Measurements from ENCODE around the gene DCAF8L2.
"Not testable (repeated sequence)": the region's sequence is repeated elsewhere in the genome, so short reads cannot be mapped to it uniquely, and the experiment has no call there.

Gene DCAF8L2

DNA sequence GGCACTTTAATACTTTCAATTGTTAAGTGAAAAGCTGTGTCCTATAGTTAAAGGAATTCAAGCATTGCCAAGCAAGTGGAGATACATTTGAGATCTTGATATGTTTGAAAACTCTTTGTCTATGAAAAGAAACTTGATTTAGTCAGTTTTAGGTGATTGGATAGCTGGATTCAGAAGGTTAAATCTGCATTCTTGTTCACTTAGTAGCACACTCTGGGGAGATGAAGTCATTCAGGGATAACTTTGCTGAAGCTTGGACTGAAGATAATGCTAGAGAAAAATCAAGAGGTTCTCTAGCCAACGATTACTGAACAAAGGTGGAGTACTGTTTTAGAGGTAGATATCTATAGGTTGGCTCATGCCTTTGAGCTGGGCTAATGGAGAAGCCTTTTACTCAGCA is 90.6 kb downstream of the DCAF8L2 start:
- no peak for DNase-seq

DNA sequence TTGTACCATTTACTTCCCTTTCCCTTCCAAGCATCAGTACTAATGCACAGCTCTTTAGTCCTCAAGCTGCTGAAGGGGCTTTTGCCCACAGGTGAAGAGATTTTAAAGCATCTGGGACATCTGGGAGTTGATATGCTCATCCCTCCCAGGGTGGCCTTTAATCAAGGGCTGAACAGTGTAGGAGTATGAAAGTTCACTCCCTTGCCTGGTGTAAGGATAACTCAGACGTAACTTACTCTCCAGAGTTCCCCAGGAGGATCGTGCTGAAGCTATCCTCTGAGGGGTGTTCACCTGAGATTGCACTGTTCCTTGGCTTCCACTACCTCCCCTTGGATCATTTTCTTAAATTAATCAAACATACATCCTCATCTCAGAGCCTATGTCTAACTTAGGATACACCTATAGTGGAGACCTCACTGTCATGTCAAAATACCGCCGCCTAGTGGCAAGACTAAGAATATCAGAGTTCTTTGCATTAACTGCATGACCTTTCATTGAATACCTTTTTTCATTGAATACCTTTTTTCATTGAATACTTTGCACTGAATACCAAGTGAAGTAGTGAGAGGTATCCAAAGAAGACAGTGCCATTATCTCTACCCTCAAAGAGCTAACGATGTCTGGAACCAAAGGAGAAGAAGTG is 93.5 kb downstream of the DCAF8L2 start:
- not testable (repeated sequence) for DNase-seq

DNA sequence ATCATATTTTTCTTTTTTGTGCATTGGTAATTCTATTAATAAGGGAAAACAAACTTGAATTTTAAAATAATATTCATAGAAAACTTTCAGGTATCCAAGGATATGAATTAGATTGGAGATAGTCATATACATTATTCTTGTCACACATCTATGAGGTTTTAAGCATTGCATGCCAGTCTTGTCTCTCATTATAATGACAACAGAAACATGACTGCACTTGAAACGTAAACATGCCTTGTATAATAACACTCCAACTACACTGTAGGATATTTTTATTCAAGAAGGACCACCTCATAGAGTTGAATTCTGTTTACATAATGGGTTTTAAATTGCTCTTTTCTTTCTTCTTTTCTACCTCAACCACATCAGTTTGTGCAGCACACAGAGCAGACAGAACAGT is 104.5 kb downstream of the DCAF8L2 start:
- DNase-seq = no peak

DNA sequence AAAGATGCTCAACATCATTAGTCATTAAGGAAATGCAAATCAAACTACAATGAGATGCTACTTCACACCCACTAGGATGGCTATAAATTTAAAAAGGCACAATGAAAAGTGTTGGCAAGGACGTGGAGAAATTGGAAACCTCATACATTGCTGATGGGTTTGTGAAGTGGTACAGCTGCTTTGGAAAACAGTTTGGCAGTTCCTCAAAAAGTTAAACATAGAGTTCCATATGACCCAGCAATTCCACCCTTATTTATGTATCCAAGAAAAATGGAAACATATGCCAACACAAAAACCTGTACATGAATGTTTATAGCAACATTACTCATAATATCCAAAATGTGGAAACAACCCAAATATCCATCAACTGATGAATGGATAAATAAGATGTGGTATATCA is 116.4 kb downstream of the DCAF8L2 start:
- DNase-seq = no peak

DNA sequence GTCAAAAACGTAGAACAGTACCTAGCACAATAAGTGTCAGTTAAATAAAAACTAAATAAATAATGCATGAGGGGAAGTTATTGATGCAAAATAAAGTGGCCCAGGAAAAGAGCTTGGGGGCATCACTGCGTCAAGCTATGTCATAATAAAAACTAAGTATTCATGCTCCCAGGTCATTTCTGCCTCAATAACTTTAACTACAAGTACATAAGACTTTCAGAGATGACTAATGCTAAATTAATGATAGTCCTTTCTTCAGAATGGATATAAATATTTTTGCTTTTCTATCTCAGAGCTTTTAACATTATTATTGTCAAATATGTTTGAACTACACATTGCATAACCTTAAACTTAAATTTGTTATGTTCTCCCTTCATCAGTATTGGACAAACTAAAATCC is 125.5 kb downstream of the DCAF8L2 start:
- no peak for DNase-seq

DNA sequence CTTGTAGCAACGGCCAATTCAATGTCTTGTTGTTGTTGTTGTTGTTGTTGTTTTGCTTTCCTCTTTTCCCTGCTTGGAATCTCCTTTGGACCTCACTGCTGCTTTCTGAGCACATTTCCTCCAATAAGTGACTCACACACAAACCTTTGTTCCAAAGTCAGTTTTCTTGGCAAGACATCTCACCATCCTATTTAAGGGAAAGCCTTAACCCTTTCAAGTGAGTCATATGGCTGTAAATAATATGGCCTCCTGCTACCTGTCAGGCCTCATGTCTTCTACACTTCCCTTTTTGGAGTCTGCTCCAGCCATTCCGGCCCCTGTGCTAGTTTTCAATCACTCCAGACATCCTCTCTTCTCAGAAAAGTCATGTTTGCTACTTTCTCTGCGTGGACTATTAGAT is 138.1 kb downstream of the DCAF8L2 start:
- DNase-seq = no peak

DNA sequence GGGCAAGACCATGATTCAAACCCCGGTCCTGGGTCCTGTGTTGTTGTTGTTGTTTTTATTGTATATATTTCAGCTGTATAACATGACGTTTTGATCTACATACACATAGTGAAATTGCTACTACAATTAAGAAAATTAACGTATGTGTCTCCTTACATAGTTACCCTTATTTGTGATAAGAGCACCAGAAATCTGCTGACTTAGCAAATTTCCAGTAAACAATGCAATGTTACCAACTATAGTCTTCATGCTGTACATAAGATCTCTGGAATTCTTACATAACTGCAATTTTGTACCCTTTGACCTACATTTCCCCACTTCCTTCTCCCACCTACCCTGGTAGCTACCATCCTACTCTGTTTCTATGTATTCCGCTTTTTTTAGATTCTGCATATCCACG is 141.8 kb downstream of the DCAF8L2 start:
- DNase-seq = no peak

DNA sequence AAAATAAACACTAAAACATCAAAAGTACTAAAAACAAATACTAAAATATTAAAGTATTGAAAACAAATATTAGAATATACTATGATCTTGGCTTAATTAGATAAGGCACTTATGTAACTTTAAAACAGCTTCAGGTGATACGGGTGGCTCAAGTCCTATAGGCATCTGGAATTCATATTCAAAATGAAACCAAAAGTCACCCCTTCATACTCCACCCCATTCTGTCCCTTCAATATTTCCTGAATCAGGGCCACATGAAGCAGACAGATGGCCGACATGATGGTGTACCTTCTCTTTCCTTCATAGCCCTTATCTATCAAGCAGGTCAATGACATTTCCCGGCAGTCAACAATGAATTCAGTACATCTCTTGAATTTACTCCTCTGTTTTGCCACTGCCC is 145.8 kb downstream of the DCAF8L2 start:
- DNase-seq = no peak

DNA sequence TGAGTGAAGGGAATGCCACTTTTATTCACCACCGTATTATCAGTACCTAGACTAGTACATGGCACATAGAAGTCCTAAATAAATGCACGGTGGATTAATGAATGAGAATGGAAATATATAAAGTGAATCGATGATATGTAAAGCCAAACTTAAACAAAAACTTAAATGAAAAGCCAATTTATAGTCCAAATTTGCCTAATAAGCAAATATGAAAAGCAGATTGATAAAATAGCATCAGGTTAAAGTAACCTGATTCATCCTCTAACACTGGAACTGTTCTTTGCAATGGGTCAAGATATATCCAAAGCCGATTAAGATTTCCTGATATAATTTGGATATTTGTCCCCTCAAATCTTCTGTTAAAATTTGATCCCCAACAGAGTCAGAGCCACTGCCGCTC is 150.8 kb downstream of the DCAF8L2 start:
- no peak for DNase-seq

DNA sequence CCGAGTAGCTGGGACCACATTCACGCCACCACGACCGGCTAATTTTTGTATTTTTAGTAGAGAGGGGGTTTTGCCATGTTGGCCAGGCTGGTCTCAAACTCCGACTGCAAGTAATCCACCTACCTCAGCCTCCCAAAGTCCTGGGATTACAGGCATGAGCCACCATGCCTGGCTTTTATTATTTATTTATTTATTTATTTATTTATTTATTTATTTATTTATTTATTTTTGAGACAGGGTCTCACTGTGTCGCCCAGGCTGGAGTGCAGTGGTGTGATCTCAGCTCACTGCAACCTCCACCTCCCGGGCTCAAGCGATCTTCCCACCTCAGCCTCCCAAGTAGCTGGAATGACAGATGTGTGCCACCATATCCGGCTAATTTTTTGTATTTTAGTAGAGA is 153.4 kb downstream of the DCAF8L2 start:
- DNase-seq = not testable (repeated sequence)

DNA sequence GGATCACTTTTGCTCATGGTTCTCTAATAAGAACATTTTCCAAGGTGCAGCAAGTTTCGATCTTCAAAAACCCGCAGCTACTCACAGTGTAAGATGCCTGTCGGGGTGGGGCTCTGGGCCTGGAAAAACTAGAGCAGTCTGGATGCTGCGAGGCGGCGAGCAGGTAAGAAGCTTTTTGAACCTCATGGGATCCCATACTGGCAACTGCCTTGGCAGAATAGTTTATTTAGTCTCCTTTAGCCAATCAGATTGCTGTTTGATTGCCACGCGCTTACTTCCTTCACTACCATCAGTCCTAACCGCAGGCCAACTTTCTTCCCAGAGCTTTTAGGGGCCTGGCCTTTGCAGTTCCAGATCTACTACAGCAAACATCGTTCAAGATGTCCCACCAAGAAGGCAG is 156.4 kb downstream of the DCAF8L2 start:
- DNase-seq = no peak

DNA sequence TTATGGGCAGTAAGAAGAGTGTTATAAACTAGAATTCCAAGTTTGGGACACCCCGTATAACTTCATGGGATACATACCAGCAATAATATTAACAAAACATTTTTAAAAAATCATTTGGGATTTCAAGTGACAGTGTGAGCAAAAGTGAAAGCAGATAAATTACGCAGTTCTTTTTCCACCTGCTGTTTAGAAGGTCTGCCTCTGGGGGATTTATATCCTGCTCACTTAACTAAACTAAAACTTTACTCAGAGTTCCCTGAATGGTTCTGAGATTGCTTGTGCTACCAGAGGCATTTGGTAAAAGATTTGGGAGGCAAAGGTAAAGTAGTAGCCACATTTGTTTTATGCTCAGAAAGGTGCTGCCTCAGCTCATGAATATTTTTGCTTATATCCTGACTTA is 160.2 kb downstream of the DCAF8L2 start:
- DNase-seq = not testable (repeated sequence)

DNA sequence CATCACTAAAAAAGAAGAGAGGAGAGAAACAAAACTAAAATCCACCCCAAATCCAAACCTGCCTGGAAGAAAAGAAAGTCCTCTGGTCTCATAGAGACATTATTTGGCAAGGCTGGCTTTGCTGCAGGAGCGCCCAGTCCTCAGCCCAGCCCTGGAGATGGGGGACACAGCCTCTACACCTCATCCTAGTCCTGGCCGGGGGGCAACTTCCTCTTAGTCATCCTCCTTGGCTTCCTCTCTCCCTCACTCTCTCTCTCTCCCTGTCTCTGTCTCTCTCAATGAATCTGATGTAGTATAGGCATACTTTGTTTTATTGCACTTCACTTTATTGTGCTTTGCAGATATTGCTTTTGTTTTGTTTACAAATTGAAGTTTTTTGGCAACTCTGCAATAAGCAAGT is 161.8 kb downstream of the DCAF8L2 start:
- no peak for DNase-seq

DNA sequence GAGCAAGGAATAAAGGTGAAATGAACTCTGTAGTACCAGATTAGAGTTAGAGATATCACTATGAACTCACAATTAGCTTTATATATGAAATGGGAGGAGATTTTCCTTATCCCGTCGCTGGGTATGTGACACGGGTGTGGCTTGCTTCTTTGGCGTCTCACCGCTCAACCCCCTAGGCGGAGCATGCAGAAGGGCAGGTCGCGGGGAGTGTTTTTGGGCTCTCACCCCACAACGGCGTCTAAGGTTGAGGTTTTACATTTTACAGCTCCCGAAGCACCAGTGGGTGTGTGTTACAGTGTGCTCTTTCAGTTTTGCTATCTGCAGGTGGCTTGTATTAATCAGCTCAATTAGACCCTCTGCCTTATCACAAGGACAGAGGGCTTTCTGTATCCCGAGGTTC is 175.6 kb downstream of the DCAF8L2 start:
- DNase-seq = no peak

DNA sequence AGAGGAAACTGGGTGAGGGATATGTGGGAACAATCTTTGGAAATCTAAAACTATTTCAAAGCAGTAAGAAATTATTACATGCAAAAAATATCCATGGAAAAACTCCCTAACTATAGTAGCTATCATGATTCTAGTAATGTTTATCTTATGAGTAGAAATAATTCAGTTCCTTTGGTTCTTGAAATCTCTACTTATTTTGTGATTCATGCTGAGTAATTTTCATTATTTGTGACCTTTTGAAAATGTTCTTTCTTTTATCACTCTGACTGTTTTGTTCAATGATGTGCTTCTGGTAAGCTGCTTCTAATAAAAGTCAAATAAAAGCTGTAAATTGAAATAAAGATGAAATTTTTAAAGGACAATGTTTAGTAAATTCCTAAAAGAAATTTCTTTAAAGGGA is 177.2 kb downstream of the DCAF8L2 start:
- DNase-seq = no peak

DNA sequence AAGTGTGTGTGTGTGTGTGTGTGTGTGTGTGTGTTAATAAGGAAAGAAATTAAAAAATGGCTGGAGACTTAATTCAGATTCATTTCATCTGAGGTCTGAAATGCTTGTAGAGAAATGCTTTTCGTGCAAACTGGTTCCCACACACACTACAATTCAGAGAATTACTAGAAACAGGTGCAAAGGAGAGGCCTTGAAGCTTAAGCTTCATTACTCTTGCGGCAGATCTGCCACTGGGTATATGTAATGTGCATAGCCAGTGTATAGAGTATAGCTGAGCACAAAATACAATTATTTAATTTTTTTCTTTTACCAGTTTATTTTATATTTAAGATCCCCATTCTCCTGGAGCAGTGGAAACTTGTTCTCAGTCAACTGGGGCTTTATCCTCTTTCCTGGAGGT is 185.8 kb downstream of the DCAF8L2 start:
- DNase-seq = no peak

DNA sequence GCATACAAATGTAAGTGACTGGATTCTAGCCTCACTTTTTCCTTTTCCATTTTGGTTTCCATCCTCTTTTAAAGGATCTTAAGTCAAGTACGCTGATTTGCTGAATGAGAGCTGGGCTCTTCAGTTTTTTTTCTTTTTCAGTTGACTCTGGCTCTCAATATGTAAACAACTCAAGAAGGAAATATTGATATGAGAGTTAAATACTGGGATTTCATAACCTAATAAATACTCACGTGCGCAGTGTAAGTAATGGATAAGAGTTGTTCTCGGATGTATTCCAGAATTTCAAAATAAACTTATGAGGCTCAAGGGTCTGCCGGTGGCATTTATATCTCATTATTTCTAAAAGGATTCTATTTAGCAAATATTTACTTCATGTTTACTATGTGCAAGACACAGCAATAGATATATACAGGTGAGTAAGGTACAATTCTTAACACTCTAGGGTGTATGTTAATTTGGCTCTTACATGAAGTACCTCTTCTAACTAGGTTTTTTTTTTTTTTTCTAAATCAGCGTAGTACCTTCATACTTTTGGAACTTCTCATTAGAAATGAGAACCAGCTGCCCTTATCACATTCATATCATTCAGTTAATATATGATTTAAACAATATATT is 206.6 kb downstream of the DCAF8L2 start:
- no peak for DNase-seq

DNA sequence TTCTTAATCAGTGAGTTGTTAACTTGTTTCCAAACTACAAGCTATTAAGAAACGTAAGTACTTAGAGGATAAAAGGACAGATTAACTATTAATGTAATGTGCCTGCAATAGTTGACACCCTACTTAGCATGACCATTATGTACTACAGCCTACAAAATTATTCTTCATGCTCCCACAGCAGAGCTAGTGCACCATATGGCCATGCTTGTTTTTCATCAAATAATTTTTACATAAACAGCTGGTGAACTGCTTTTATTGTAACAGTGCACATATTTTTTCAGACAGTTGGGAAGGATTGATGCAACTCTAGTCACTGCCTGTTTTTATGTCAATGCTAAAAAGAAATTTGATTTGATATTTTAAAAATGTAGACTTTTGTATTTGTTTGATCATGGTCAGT is 207.4 kb downstream of the DCAF8L2 start:
- no peak for DNase-seq

All from NCI-H1436 treated with DMSO at 0.1 percent for 48 hours (cell line).